ENCODE data around the gene CCSAP.

GRCh38 chr1:229355661-229356060, 12.8 kb upstream of the CCSAP start:
- TF ChIP-seq POLR2A (IDR thresholded peaks at IDR 0.05) (no peak), CTCF (IDR thresholded peaks at IDR 0.05) (no peak)
